MG63 (cell line): ENCODE data around the gene ZNF474. TPM values are rescaled to one million over a fixed set of nuclear protein-coding genes. Genes with fewer than 3 reads are reported as not detected.

ENCODE experiments used
- DNase-seq: peaks from one replicate; pipeline ENCODE4 v3.0.0-alpha.2; 2020
- H3K27me3 ChIP-seq: fragments of 250-450 bp; sonication (Bioruptor Pico); 2 replicates; pipeline ENCODE4 v1.5.1; 2020; ENCODE audit warnings: mild to moderate bottlenecking, moderate library complexity
- H3K36me3 ChIP-seq: fragments of 250-450 bp; sonication (Bioruptor Pico); 2 replicates; pipeline ENCODE4 v1.5.1; 2020; ENCODE audit warnings: mild to moderate bottlenecking, moderate library complexity
- H3K4me3 ChIP-seq: fragments of 250-450 bp; sonication (Bioruptor Pico); 2 replicates; pipeline ENCODE4 v1.5.1; 2020; ENCODE audit warnings: mild to moderate bottlenecking, moderate library complexity
- H3K9me3 ChIP-seq: fragments of 250-450 bp; sonication (Bioruptor Pico); 2 replicates; pipeline ENCODE4 v1.5.1; 2020; ENCODE audit warnings: mild to moderate bottlenecking, moderate library complexity
- total RNA-seq: library from RNA; depleted of rRNA; stranded (reverse); fragments of >200 nt; shearing (Covaris generic); gene quantifications from 2 replicates; pipeline ENCODE4 v1.2.3, GENCODE V29; 2014; ENCODE audit warnings: low replicate concordance

ZNF474 gene
- total RNA-seq, 1 experiment from 2014 or later = 0.20 TPM

DNA sequence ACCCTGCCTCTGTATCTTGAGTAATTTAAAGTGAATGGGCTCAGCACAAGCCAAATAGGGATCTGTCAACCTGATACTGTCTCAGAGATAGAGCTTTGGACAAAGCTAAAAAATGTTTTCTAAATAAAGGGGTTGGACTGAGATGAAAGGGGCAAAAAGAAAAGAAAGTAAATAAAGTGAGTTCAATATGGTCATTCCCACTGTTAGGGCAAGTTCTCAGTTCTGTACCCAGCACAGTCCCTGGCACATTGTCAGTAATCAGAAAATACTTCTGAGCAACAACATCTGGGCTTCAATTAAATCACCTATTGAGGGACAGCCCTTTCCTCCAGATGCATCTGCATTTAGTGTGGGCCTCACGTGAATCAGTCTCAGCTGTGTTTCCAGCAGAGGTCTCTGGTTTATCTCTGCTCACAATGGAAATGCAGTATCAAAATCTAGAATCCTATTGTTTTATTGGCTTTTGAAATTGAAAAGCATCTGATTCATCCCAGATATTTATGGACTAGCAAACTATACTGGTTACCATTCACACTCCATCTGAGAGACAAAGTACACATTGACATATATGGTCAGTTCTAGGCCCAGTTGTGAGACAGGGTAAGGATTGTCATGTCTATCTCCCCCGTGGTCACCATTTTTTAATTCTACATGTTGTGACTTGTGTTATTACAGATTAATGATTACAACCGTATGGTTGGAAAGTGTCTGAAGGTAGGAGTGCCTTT, 35.6 kb downstream of the ZNF474 start:
- H3K36me3 ChIP-seq = no peaks in the 10 kb centered on the region
- no peaks in the 10 kb centered on the region for H3K27me3 ChIP-seq
- no peak overlapping the region for H3K4me3 ChIP-seq
- H3K9me3 ChIP-seq = no peaks in the 10 kb centered on the region
- DNase-seq = no peak

DNA sequence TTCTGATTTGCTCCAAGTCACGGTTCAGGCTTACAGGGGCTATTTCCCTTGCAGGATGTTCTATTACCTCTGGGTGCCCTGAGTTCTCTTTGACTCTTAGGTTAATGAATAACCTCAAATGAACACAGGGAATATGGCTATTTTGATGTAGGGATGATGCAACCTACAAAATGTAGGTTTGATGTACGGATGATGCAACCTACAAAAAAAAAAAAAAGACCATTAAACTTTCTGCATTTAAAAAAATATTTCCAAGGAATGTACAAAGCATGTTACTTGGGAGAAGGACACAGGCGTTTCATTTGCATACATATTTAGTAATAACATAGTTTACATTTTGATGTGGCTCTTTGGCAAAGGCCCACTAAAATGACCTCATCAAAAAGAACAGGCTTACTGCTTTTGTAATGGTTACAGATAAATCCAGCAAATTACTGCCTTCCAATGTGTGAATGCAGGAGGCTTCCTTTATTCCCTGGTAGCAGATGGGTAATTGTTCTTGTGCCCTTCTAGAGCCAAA, 36.3 kb downstream of the ZNF474 start:
- Histone ChIP-seq H3K4me3 (no peak overlapping the region), H3K36me3 (no peaks in the 10 kb centered on the region), H3K27me3 (no peaks in the 10 kb centered on the region), H3K9me3 (no peaks in the 10 kb centered on the region)
- no peak for DNase-seq

DNA sequence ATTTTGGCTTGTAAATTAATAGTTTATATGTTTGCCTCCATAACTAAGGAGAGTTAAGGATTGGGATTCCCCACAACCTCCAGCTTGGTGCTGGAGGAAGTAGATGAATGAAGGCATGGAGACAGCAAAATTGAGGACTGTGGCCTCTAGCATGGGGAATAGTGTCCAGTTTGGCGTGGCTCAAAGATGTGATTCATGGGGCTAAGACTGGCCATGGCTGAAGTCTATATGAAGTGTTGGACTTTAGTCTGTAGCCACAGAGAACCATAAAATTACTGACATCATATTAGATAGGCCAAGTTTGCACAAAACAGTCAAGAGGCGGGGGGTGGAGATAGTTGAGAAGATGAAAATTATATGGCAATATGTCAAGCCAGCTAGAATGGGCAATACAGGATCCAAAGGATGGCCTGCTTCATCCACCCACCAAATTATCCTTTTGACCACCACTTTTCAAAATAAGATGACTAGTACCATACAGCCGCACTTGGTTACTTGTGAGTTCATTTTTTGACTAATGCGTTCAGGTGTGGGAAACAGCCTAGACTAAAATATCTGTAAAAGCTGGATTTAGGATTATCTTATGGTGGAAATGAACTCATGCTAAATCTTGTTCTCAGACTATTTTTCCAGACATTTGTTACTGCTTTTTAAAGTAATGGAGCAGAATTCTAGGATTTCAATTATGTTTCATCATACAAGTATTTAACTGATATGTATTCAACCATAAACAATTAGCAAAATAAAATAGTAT, 40.2 kb downstream of the ZNF474 start:
- Histone ChIP-seq H3K36me3 (no peaks in the 10 kb centered on the region), H3K27me3 (no peaks in the 10 kb centered on the region), H3K9me3 (no peaks in the 10 kb centered on the region), H3K4me3 (no peak overlapping the region)
- DNase-seq = no peak

DNA sequence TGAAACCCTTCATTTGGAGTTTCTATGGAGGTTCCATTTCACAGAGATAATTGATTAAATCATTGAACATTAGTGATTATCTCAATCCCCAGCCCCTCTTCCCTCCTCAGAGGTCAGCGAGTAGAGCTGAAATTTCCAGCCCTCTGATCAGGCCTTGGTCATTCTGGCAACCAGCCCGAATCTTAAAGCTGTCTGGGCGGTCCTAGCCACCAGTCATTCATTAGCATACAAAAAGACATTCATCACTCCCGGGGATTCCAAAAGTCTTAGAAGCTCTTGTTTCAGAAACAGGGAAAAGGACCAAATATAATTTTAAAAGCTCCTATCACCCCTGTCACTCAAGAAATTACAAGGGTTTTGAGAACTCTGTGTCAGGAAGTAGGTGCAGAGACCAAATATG, 41.3 kb downstream of the ZNF474 start:
- H3K4me3 ChIP-seq = no peak overlapping the region
- H3K9me3 ChIP-seq = no peaks in the 10 kb centered on the region
- H3K27me3 ChIP-seq = no peaks in the 10 kb centered on the region
- DNase-seq = peak; percentile 69
- H3K36me3 ChIP-seq = no peaks in the 10 kb centered on the region

DNA sequence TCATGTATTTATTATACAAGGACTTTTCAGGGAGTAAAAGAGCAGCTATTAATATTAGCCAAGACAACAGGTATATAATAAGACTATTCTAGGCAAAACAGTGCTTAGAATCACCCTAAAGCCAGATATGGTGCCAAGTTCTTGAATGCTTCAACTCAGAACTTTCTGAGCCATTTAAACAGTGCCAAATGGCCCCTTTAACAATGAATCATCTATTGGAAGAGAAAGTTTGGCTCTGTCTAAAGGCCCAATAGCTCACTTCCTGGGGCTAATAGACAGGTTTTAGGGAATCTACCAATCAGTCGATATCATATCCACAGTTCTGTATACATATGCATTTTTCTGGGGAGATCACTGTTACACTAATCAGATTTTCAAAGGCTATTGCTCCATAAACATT, 42.9 kb downstream of the ZNF474 start:
- no peaks in the 10 kb centered on the region for H3K9me3 ChIP-seq
- no peaks in the 10 kb centered on the region for H3K36me3 ChIP-seq
- no peaks in the 10 kb centered on the region for H3K27me3 ChIP-seq
- no peak overlapping the region for H3K4me3 ChIP-seq
- no peak for DNase-seq

DNA sequence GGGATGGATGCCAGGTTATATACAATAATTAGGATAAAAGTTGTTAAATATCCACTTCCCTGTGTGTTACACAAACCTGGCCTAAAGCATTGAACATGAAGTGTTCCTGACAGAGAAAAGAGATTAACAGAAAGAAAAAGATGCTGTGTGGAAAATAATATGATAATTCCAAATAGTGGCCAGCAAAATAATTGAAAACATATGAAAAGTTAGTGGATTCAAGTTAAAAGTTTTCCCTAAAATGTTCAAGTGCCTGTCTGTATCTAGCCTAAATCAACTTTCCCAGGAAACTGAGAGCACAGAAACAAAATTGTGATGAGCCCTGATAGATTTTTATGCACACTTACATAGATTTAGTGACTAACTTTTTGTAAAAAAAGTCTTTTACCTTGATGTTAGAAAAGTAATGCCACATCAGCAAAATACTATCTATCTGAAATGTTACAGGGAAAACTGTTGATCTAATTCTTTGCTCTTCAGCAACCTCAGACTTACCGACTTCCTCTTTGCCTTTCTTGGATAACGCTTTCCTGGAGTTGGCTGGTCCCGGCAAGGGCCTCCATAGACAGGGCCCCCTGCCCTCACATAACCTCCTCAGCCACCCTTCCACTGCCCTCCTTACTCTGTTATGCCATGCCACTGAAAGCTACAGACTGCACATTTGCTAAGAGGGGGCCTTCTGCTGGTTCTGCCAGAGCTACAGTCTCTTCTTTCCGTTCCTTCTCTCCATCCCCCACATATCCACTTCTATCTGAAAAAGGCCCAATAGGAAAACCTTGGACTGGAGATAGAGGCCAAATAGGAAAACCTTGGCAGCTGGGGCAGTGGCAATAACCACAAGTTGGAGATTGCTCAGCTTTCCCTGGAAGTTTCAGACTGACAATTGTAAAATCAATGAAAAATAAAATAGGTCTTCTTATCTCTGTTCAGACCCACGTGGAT, 44.4 kb downstream of the ZNF474 start:
- DNase-seq = no peak
- Histone ChIP-seq H3K4me3 (no peak overlapping the region), H3K36me3 (no peaks in the 10 kb centered on the region), H3K9me3 (no peaks in the 10 kb centered on the region), H3K27me3 (no peaks in the 10 kb centered on the region)

DNA sequence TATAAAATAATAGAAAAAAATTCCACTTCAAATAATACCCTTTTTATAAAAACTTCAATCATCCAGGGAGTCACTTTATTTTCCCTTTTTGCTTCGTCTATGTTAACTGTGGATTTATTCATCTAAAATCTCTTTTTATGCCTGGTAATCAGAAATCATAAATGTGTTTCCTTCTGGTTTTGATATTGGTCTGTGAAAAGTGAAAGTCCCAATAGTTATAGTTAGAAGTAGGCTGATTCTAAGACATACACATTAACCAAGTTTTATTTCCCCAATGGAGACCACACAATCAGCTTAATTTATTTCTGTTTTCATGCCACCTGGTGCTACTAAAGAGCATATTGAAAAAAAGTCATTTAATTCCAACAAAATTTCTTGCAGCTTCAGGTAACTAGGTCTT, 45.7 kb downstream of the ZNF474 start:
- Histone ChIP-seq H3K27me3 (no peaks in the 10 kb centered on the region), H3K4me3 (no peak overlapping the region), H3K9me3 (no peaks in the 10 kb centered on the region), H3K36me3 (no peaks in the 10 kb centered on the region)
- DNase-seq = no peak

DNA sequence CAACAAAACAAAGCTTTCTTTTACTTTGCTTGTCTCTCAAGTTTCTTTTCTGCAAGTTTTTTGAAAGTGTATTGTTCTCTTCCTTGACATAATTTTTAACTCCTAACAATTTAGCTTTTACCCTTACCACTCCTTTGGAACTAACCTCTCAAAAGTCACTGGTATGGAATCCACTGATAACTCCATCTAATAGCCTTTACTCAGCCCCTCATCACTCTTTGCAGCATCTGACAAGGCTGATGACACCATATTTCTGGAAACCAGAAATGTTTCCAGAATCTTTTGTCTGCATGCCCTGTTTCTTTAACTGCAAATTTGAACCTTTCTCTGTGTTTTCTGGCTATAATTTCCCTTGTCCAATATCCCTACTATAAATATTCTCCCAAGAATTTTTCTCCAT, 46.5 kb downstream of the ZNF474 start:
- Histone ChIP-seq H3K4me3 (no peak overlapping the region), H3K9me3 (no peaks in the 10 kb centered on the region), H3K36me3 (no peaks in the 10 kb centered on the region), H3K27me3 (no peaks in the 10 kb centered on the region)
- no peak for DNase-seq

DNA sequence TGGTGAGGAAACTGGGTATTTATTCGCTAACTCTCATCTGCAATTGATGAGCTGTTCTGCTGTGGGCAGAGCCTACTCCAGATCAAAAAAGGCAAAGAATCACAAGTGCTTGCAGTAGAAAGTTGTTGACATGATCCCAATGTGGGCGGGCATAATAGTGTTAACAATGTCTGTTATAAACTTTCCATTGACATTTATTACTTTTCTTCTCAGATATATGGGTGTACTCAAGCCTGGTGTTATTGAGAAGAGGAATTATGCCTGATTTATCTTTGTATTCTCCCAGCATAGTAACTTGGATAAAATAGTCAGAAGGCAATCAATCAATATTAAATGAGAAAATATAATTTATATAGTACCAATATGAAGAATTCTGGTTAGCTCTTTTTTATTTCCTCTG, 47.8 kb downstream of the ZNF474 start:
- Histone ChIP-seq H3K4me3 (no peak overlapping the region), H3K36me3 (no peaks in the 10 kb centered on the region), H3K9me3 (no peaks in the 10 kb centered on the region), H3K27me3 (no peaks in the 10 kb centered on the region)
- no peak for DNase-seq

DNA sequence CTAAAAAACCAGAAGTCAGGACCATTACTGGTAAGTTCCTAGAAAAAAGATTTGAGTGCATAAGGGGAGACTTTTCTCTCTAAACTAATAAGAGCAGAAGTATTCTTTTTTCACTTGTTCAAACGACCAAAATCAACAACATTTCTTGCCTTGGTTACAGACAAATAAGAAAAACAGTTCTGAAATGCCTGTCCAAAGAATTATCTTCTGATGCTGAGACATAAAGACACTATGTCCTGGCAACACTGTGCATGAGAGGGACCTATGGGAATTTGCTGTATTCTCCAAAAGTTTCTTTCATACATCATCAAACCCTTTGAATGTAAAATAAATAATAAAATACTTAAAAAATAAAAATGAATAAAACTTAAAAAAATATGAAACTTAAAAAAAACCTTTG, 50.4 kb downstream of the ZNF474 start:
- Histone ChIP-seq H3K36me3 (no peaks in the 10 kb centered on the region), H3K27me3 (no peaks in the 10 kb centered on the region), H3K9me3 (no peaks in the 10 kb centered on the region), H3K4me3 (no peak overlapping the region)
- DNase-seq = no peak

DNA sequence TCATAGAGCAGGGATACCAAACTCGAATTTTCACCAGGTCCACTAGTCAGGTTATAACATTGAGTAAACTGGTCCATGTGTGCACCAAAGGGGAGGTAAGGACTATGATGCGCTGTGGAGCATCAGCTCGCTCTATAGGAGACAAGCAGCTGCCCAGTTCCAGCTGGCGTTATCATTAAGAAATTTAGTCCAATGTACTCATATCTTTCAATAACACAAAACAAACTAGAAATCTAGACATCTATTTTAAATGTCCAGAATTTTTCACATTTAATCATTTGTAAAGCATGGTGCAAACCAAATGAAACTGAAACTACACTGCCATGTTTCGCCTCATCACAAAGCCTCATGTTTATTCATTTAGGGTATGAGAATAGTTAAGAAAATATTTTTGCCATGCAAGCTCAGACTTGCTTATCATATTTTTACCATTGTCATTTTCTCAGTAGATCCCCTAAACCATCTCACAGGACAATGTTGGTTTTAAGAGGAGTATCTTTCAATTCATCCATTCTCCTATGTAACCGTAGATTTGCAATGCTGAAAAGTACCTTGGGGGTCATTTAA, 50.9 kb downstream of the ZNF474 start:
- Histone ChIP-seq H3K27me3 (no peaks in the 10 kb centered on the region), H3K36me3 (no peaks in the 10 kb centered on the region), H3K4me3 (no peak overlapping the region), H3K9me3 (no peaks in the 10 kb centered on the region)
- no peak for DNase-seq

DNA sequence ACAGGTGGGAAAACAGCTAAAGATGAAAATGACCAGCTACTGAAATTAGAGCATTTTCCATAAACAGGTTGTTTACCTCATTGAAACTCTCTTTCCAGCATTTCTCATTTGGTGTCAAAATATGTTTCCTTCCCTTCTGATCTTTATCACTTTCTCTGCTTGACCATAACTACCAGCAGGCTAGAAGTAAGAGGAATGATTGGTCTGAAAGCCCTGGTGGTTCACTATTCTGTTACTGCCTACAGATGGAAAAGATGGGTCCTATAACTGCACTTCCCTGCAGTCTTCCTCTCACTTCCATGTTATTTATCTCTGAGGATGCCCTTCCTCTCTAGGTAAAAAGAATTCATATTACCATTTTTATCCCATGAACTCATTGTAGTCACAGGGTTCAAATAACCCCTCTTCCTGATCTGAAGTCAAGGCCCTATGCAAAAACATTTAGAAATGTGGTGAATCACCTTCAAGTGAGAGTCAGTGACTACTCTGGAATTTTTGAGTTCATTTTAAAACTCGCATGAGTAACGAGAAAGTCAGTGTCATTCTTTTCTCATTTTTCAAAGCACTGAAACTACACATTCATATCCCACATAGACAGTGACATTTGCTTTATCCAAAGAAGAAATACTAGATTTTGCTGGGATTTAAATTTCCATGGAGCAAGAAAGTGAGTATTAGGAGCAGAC, 51.7 kb downstream of the ZNF474 start:
- no peak for DNase-seq
- no peaks in the 10 kb centered on the region for H3K27me3 ChIP-seq
- no peaks in the 10 kb centered on the region for H3K9me3 ChIP-seq
- H3K4me3 ChIP-seq = peak overlapping the region; percentile 3; the same call in 1 of the 2 replicates
- H3K36me3 ChIP-seq = no peaks in the 10 kb centered on the region

DNA sequence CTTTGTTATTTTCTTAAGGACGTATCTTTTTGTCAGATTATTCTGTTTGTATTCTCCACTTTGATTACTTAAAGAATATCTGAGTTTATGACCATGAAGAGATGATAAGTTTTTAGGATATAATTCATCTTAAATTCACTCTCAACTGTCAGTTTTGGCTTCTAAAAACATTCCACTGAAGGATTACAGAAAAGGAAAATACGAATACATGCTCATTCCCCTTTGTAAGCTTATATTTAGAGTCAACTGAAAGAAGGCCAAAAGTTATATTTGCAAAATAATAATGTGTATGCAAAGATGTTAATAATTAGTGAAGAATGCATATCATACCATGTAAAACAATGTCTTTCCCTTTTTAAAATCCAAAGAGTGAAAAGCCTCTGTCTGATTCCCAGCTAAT, 52.5 kb downstream of the ZNF474 start:
- peak overlapping the region; percentile 7; the same call in 1 of the 2 replicates for H3K4me3 ChIP-seq
- H3K27me3 ChIP-seq = no peaks in the 10 kb centered on the region
- no peaks in the 10 kb centered on the region for H3K36me3 ChIP-seq
- no peaks in the 10 kb centered on the region for H3K9me3 ChIP-seq
- DNase-seq = no peak

DNA sequence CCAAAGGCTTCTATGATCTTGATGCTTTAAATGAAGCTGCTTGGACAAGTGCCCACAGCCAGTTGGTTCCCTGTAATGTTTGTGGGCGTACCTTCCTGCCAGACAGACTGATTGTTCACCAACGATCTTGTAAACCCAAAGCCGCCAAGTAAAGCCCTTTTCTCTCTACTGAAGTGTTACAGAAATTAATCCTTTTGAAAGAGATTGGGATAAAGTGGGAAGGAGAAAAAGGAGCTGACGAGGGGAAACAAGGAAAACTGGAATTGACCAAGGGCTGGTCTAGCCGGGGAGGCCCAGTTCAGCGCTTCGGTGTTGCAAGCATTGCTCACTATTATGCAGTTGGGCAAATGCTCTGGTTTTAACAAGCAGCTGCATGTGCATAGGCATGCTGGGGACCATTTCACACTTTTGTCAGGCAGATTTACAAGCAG, 53.2 kb downstream of the ZNF474 start:
- Histone ChIP-seq H3K36me3 (no peaks in the 10 kb centered on the region), H3K27me3 (no peaks in the 10 kb centered on the region), H3K9me3 (no peaks in the 10 kb centered on the region), H3K4me3 (peak overlapping the region; percentile 7)
- peak; percentile 89 for DNase-seq

DNA sequence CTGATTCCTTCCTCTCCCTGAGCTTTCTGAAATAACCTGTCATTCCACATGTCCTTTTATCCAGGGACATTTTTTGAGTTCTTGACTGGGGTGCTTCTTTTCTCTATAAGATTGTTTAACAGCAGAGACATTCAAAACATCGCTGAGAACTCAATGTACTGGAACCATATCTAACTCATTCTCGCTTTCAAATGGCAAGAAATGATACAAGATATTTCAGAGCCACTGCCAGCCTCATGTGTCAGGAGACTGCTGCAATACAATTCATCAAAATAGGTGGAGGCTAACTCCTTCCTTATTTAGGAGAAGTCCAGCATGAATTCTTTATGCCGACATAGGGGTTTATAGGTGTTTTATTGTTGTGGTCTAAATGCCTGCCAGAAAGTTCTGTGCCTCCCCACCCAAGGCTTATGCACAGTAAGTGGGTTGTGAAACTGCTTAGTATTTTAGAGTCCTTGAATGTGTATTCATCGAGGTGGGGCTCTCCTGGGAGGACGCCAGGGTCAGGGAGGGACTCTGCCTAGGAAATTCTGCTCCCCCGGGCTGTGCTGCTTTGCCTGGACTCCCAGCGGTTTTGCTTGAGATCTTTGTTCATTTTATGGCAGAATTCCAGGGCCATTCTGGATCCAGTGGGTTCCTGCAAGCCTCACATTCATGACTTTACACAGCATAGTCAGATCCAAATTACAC, 53.9 kb downstream of the ZNF474 start:
- H3K27me3 ChIP-seq = no peaks in the 10 kb centered on the region
- no peaks in the 10 kb centered on the region for H3K36me3 ChIP-seq
- H3K9me3 ChIP-seq = no peaks in the 10 kb centered on the region
- H3K4me3 ChIP-seq = no peak overlapping the region
- peak; percentile 93 for DNase-seq

DNA sequence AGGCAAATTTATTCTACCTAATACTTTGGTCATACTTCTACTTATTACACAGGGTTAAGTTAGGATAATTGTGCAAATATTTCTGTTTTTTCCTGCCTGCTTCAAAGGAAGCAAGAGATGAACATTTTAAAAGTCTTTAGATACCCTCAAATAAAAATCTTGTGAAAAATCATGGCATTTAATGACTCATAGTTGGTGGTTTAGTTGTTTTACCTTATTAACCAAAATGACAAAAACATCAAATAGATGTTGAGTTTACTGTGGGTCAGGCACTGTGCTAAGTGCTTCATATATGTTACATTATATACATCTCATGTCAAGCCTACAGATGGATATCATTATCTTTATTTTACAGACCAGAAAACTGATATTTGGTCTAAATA, 54.4 kb downstream of the ZNF474 start:
- Histone ChIP-seq H3K36me3 (no peaks in the 10 kb centered on the region), H3K4me3 (no peak overlapping the region), H3K9me3 (no peaks in the 10 kb centered on the region), H3K27me3 (no peaks in the 10 kb centered on the region)
- no peak for DNase-seq
